HG02870 (cell line): Measurements from ENCODE around the gene SPECC1.
"Not testable (repeated sequence)": the region's sequence is repeated elsewhere in the genome, so short reads cannot be mapped to it uniquely, and the experiment has no call there.

Experiments used
- ATAC-seq: cut with Tn5 transposase; IDR thresholded peaks from one replicate; pipeline ENCODE4 v1.9.1; 2021; ENCODE audit warnings: mild to moderate bottlenecking, moderate library complexity; ENCODE audit not compliant: unreplicated experiment

The SPECC1 gene

DNA sequence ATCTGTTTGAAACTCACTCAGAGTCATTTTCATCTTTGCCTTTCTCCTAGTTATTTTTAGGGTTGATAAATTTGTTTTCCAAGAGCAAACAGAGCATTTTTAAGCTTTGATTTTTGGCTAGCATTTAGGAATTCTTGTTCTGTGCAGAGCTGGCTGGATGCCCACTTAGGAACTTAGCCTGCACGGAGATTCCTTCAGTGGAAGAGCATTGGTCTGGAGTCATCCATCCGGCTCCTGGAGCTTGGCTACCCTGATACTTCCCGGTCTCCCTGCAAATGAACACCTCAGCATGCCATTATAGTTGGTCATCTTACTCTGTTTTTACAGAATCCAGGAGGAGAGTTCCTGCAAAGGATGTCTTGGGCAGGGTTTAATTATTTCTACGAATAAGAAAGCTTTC is 57.1 kb downstream of the SPECC1 start:
- ATAC-seq: no peak

DNA sequence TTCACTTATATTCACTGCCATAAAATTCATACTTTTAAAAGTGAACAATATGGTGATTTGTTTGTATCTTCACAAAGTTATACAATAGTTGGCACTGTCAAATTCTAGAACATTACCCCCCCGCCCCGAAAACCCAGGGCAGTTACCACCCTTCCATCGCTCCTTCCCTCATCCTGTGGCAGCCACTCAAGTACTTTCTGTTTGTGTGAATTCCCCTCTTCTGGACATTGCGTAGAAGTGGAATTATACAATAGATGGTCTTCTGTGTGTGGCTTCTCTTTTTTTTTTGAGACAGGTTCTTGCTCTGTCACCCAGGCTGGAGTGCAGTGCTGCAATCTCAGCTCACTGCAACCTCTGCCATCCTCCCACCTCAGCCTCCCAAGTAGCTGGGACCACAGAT is 58.6 kb downstream of the SPECC1 start:
- ATAC-seq: no peak

DNA sequence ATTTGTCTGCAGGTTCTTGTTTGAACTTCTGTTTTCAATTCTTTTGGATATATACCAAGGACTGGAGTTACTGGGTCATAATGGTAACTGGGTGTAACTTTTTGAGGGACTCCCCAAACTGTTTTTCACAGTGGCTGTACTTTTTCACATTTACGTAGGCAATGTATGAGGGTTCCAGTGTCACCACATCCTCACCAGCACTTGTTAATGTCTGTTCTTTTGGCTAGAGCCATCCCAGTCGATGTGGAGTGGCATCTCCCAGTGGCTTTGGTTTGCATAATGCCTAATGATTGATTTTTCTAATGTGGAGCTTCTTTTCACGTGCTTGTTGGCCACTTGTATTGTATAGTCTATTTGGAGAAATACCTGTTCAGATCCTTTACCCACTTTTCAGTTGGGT is 59.3 kb downstream of the SPECC1 start:
- no peak for ATAC-seq

DNA sequence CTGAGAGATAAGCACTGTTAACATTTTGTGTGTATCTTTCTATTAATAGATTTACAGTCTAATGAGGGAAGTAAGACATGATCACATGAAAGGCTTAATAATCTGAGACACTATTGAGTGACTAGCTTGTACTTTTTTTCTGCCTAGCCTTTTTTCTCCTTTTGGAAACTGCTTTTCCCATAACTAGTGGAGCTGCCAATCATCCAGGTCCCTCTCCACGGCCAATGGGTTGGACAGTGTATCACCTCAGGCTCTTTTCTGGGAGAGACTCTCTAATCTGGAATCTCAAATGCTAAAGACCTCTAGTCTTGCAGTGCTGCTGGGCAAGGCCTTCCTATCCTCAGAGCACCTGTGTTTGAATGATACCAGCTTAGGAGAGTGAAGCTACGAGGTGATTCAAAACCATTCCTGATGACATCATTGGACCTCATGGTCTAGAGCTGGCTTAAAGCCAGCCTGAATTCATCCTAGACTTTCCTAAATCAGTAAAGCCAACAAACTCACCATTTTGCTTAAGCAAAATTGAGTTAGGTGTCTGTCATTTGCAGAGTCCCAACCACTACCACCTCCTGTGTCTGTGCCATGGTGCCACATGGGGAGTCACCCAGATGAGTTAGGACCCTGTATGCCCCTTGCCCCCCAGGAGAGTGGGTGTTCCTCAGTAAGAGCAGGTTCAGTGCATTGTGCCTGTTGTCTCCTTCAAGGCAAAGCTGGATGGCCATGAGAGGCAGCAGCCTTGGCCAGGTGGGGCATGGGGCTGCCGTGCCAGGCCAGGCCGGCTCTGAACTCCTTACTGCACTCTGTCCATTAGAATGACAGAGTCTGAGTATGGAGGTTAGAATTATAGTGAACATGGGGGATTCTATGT is 62.9 kb downstream of the SPECC1 start:
- ATAC-seq: no peak

DNA sequence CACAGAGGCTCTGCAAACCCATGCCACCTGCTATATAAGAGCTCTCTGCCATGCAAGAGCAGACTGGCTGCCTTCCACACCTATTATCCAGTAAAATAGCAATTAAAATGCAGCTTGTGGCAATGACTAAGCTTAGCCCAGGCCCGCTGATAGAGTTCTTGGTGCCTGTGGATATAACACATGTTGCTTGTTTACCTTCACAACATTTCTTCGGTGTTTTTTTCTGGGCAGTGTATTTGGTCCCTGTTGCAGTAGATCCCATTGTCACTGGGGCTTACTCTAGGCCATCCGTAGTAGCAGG is 63.5 kb downstream of the SPECC1 start:
- ATAC-seq: no peak

DNA sequence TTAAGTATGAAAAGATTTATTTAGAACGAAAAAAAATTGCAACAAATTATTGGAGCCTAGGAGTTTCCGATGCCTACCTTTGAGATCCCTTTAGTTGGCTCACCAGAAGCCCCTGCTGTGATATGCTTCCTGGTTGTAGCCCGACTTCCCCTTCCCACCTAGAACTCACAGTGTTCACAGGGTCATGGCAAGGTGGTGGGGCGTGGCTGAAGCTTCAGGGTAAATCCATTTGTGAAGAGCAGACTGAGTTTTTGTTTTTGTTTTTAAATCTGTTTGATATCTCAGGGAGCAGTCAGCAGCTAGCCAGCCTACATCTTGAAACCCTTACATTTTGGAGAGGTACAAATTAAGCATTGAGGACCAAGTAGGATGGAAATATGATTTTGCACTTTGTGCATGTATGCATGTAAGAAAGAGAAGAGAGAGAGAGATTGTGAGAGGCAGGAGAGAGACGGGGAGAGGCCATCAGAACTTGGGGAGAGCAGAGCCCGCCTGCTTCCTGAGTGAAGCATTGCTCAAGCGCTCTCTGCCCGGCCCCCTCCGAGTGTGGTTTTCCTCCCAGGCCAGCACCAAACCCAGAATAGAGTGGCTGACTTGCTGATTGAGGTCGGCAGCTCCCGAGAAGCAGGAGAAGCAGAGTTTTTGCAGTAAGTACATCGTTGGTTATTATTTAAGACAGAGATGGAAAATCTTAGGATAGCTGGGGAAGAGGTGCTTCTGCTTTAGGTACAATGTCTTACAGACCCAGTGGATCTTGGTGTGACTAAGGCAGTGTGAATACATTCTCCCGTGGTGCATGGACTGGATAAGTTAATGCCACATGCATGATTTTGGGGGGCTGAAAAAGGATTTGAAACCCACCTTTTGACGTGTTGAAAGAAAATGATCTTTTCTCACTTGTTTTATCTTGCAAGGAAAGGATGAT is 64.2 kb downstream of the SPECC1 start:
- ATAC-seq: no peak

DNA sequence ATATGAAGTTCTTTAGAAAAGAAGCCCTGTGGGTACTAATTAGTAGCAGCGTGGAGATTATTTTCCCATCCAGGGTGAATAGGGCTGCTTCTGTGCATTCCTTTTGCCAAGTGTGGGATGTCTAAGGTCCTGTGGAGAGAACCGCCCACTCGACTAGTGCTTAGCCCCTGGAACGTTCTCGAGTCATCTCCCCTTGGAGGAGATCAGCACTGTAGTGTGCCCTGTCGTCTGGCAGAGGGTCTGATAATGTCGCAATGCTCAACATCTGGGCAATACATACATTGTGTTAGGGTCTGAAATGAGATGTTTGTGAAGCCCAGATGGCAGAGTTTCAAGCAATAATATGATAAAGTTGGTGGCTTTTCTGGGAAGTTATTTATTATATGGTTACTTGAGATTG is 64.8 kb downstream of the SPECC1 start:
- ATAC-seq: no peak

DNA sequence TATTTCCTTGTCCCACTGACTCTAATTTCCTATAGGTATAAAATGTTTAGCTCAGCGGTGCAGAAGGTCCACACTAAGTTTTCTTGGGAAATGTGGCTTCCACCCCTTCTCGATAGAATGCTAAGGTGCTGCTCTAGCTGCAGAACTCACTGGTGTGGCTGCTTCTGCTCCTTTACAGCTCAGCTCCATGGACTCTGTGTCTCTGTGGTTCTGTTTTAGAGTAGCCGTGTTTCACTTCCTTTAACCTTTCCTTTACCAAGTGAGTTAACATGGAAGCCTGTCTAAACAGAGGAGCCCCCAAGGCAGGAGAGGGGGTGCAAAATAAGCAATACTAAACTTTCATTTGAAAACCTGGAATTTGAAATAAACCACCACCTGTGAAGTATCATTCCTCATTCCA is 65.3 kb downstream of the SPECC1 start:
- no peak for ATAC-seq

DNA sequence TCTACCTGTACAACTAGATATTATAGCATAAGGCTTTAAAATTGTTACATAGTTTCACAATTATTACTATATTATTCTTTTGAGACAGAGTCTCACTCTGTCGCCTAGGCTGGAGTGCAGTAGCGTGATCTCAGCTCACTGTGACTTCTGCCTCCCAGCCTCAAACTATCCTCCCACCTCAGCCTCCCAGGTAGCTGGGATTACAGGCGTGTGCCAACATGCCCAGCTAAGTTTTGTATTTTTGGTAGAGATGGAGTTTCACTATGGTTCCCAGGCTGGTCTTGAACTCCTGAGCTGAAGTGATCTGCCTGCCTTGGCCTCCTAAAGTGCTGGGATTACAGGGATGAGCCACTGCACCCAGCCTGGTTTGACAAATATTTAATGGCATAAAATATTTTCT is 67.0 kb downstream of the SPECC1 start:
- ATAC-seq: not testable (repeated sequence)

DNA sequence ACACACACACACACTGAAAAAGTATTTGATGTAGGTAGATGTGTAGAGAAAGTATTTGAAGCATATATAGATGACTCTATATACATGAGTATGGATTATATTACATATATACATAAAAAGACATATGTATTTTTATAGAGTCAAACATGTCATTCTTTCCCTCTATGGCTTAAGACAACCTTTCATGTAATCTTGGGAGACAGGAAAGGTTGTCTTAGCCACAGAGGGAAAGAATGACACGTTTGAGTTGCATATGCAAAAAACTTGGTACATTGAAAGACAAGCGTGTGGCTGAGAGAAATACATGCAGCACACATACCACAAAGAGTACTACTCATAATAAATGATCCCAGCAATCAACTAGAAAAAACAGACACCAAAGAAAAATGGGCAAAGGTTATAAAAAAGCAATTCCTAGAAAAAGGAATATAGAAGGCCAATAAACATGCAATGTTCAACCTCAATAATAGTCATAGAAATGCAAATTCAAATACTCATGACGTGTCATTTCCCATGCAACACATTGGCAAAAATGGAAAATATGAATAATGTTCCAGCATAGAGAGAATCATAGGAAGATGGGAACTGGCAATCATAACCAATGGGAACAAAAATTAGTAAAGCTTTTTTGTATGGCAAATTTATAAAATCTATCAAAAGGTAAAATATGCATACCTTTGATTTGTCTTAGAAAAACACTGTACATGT is 69.0 kb downstream of the SPECC1 start:
- ATAC-seq: no peak

DNA sequence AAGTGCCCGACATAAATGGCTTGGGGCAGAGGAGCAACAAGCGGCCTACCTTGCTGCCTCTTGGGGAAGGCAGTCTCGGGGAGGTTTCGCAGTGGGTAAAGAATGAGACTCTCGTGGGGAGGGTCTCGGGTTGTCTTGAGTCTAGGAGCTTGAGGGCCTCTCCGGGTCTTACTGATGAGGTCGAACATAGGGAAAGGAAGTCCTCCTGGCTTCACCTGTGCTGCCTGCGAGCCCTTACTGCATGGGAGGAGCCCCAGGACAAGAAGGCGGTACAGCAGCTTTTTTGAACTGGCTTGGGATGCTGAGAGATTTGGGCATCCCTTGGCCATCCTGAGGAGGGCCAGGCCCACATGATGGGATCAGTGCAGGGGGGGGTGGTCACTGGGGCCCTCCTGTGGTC is 71.4 kb downstream of the SPECC1 start:
- no peak for ATAC-seq

DNA sequence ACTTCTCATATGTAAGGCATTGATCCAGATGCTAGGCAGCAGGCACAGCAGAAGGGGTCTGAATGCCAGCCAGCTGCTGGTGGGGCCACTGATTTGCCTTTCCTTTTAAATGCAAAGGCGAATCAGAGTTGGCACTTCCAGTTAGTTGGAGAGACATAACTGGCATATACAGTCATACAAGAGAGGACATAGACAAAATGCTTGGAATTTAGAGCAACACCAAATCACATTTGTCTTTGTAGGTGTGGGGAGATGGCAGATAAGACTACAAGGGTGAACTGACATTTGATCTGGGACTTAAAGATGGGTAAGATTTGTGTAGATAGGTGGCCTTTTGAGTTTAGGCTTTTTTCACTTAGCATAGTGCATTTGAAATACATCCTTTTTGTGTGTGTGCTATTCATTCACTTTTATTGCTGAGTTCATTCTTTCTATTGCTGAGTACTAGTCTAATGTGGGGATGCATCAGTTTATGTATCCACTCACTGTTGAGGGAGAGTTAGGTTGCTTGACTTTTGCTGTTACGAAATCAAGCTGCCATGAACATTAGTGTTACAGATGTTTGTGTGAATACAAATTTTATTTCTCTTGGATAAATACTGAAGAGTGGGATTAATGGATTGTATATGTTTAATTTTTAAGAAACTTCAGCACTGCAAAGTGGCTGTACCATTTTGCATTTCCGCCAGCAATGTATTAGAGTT is 74.1 kb downstream of the SPECC1 start:
- ATAC-seq: no peak

DNA sequence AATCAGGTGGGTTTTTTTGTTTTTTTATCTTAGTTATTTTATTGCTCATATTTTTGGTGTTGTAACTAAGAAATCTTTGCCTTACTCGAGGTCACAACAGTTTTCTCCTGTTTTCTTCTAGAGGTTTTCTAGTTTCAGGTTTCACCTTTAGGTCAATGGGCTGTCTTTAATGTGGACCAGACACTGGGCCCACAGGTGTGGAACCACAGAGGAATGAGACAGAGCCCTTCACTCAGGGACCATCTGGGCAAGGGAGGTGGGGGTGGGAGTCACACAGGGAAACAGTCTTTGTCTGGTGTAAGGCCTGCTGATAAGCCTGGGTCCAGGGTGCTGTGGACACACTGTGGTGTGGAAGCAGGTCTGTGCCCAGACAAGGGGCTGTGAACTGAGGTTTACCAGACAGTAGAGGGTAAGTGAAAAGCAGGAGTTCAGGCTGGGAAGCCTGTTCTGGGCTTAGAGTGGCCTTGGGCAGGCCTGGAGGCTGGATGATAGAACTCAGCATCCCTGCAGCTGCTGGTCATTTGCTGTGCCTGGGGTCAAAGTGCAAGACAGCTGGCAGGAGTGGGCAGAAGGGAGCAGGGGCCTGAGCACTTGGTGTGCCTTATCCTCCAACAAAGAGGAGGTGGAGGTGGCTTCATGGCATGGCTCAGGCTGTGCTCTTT is 75.6 kb downstream of the SPECC1 start:
- ATAC-seq: no peak

DNA sequence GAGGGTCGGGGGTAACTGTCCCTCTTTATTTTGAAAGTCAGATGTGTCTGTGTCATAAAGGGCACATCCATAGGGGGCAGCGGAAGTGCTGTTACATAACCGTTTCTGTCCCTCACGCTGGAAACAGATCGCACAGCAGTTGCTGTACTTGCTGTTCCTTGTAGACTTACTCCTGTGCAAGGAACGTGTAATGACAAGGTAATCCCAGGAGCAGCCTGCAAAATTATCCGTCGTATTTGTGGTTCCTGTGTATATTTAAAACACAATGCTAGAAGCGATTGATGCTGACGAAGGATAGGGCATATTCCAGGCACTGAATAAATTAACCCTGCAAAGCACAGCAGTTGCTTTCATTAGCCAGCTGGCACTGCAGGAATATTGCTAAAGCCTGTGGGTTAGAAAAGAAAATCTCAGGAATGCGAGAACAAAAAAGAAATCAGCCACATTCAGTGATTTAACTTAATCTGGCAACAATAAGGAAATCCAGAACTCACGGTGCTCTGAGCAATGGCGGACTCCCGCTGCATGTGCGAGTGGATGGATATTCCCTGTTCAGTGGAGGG is 76.2 kb downstream of the SPECC1 start:
- ATAC-seq: no peak

DNA sequence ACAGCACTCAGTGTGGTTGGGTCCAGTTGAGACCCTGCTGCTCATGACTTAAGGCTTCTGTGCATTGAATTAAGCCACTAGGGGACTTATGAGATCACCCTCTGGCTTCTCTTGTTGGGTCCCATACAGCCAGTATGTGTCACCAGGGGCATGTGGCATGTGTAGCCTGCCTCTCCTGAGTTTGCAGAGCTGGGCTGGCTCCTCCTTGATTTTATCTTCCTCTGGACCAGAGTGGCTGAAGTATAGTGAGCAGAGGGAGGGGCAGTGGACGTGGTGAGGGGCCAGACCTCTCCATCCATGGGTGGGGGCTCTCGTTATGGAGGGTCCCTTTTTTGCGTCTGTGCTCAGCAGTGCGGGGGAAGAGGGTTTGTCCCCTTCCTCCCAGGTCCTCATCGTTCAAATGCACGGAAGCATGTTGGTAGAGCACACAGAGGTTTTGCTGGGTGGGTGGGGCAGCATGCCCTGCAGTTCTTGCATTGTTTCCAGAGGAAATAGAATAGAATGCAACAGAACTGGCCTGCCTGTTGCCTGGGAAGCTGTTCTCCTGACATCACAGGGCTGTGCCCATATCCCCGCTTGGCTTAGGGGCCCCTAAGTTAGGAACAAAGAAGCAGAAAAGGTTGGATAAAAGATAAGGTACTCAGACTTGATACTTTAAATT is 77.4 kb downstream of the SPECC1 start:
- no peak for ATAC-seq

DNA sequence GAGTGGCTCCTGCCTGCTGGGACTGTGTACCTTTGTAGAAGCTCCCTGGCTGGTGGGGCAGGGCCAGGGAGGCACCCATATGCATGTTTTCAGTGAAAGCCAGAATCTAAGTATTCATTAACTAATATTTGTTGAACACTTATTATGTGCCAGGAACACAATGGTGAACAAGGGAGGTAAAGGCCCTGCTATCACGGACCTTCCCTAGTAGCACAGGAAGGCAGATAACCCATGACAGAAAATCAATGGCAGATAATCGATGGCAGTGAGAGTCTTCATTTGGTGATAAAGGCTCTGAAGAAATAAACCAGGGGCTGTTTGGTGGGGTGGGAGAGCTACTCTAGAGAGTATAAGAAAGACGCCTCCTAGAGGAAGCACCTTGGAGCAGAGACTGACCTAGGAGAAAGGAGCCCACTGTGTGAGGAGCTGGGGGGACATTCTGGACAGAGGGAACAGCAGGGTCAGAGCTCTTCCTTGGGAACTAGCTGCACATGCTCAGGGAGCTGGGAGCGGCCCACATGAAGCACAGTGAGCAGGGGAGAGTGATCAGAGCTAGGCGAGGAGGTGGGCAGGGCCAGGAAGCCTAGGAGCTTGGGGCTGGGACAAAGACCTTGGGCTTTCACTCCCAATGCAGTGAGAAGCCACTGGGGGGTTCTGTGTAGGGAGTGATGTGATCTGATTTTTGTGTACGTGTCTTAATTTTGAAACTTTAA is 78.5 kb downstream of the SPECC1 start:
- no peak for ATAC-seq

DNA sequence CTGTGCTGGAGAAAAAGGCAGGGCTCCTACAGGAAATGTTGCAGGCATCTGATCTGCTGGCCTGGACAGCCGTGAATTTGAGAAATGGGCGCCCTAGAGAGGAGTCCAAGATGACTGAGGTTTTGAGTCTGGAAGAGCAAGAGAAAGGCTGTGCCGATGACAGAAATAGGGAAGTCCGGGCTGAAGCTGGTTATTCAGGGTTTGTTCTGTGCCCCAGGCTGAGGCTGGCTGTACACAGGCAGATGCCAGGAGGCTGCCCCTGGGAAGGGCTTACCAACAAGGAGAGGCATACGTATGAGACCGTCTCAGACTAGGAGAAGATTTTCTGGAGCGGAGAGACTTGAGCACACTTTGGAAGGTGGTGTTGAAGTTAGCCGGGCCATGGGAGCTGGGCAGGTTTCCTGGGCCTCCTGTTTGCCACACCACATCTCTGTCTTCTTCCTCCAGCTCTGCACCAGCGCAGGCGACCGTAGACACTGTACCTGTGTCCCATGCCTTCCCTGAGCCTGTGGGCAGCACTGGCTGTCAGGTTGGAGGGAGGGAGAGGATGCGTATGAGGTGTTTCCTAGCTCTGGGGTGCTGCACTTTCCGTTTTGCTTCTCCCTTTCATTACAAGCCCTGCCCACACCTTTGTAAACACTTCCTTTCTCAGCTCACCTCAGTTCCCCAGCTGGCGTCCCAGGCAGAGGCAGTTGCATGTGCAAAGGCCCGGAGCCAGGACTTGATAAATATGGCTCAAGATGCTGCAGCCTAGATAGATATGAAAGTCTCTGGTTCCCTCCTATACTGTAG is 80.8 kb downstream of the SPECC1 start:
- no peak for ATAC-seq
